ENCODE results near the gene ARHGAP19. TPM values are rescaled to one million over a fixed set of nuclear protein-coding genes. Genes with fewer than 3 reads are reported as not detected.

Gene ARHGAP19
- total RNA-seq, 1 donor from 2014 or later: 15.4 TPM

DNA sequence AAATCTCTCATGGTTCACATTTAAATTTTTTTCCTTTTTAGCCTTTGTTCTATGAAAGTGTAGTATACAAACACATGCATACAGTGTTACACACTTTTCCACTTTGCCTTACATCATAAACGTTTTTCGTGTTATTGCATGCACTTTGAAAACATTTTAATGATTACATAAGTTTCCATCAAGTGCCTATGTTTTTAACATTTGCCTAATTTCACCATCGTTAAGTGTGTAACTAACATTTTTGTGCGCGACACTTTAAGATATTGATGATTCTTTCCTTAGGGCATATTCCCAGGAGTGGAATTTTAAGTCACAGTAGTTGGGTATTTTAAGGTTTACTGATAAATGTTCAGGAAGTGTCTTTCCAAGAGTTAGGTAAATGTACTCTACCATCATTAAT is 43.6 kb upstream of the ARHGAP19 start:
- H3K27me3 ChIP-seq (ENCODE audit: low read depth): no peaks in the 10 kb centered on the region
- peak overlapping the region; percentile 39 for H3K27ac ChIP-seq
- H3K36me3 ChIP-seq: peaks cover 3% of the 10 kb centered on the region
- H3K4me3 ChIP-seq: no peak overlapping the region
- H3K4me1 ChIP-seq: peaks cover 42% of the 10 kb centered on the region
- TF ChIP-seq CTCF (IDR thresholded peaks at IDR 0.05): no peak
- intact Hi-C loops (cut with DNase I): no loop called here
- no peak for DNase-seq
- no peaks in the 10 kb centered on the region for H3K9me3 ChIP-seq
- ATAC-seq: no peak

- H3K27ac ChIP-seq: peak overlapping the region; percentile 97
- TF ChIP-seq CTCF (IDR thresholded peaks at IDR 0.05): no peak
- no peak for ATAC-seq
- H3K36me3 ChIP-seq: peaks cover 4% of the 10 kb centered on the region
- intact Hi-C loops (cut with DNase I): no loop called here
- peaks cover 50% of the 10 kb centered on the region for H3K4me1 ChIP-seq
- H3K4me3 ChIP-seq: peak overlapping the region; percentile 88
- peak; percentile 54 for DNase-seq
- H3K9me3 ChIP-seq: no peaks in the 10 kb centered on the region
- H3K27me3 ChIP-seq (ENCODE audit: low read depth): no peaks in the 10 kb centered on the region
Observed at GRCh38 chr10:97335188-97335619, 42.8 kb upstream of the ARHGAP19 start.

DNA sequence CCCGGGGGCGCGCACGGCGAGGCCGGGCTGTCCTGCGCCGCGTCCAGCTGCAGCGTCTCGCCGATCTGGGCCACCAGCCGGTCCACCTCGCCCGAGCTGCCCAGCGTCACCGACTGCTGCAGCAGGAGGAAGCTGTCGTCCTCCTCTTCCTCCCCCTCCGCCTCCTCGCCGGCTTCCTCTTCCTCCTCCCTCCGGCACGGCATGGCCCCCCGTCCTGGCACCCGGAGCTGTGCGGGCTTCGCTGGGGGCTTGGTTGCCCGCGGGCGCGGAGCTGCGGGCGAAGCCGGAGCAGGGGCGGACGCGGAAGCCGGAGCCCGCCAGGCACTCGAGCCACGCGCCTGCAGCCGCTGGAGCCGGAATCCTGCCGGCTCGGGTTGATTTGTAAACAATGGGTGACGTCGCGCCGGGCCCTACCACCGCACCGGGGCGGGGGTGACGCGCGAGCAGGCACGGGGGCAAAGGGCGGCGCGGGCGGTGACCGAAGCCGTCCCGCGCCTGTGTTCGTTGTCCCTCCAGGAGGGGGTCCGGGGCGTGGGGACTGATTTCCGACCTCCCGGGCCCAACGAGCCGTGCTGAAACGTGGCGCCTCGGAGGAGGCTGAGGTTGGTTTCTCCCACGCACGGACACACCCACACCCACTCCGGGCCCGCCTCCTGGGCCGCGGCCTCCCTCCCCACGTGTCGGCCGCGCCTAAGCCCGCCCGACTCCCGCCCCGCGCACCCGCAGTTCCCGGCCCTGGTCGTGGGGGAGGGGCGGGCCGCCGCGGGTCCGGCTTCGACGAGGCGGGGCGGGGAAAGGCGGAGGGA is 42.1 kb upstream of the ARHGAP19 start, which contains the start of gene FRAT2:
Gene FRAT2 (minus strand): TSS at position 360 of the 806 bp plus-strand sequence. CDS start 157 bp downstream, at position 203.
- Histone ChIP-seq H3K4me3 (peak within 1 kb of the TSS; percentile 88), H3K27ac (peak within 1 kb of the TSS; percentile 97), H3K36me3 (peaks cover 4% of the 10 kb centered on the region), H3K9me3 (no peaks in the 10 kb centered on the region), H3K4me1 (peaks cover 53% of the 10 kb centered on the region), H3K27me3 (ENCODE audit: low read depth) (no peaks in the 10 kb centered on the region)
- intact Hi-C loops (cut with DNase I): no loop called here
- DNase-seq (peak; percentile 95), ATAC-seq (peak; percentile 96 to 97)
- TF ChIP-seq CTCF (IDR thresholded peaks at IDR 0.05): no peak

GRCh38 chr10:97333601-97334369 is 41.3 kb upstream of the ARHGAP19 start:
- peak overlapping the region; percentile 97 for H3K27ac ChIP-seq
- peak overlapping the region; percentile 88 for H3K4me3 ChIP-seq

DNA sequence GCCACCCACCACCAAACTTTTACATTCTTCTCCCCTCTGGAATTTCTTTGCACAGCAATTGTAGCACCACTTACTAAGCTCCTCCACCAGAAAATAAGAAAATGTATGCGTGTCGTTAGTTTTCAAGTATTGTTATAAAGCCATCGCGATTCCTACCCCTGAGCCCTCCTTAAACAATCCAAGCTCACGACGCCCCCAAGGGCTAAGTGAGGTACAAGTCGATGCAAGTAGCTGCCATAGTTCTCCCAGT is 40.8 kb upstream of the ARHGAP19 start:
- Histone ChIP-seq H3K27ac (peak overlapping the region; percentile 97), H3K4me1 (peaks cover 59% of the 10 kb centered on the region), H3K9me3 (no peaks in the 10 kb centered on the region), H3K27me3 (ENCODE audit: low read depth) (no peaks in the 10 kb centered on the region), H3K4me3 (peak overlapping the region; percentile 88), H3K36me3 (peaks cover 16% of the 10 kb centered on the region)
- ATAC-seq (no peak), DNase-seq (no peak)
- intact Hi-C loops (cut with DNase I): no loop called here
- TF ChIP-seq CTCF (IDR thresholded peaks at IDR 0.05): no peak

More at GRCh38 chr10:97333601-97334369, 41.3 kb upstream of the ARHGAP19 start:
- peak; percentile 33 to 59 for ATAC-seq
- Histone ChIP-seq H3K9me3 (no peaks in the 10 kb centered on the region), H3K4me1 (peaks cover 57% of the 10 kb centered on the region), H3K27me3 (ENCODE audit: low read depth) (no peaks in the 10 kb centered on the region), H3K36me3 (peaks cover 11% of the 10 kb centered on the region)
- peak; percentile 86 for DNase-seq
- intact Hi-C loops (cut with DNase I): no loop called here
- TF ChIP-seq CTCF (IDR thresholded peaks at IDR 0.05): no peak
